ENCODE results near the gene ST8SIA2.

The ST8SIA2 gene

DNA sequence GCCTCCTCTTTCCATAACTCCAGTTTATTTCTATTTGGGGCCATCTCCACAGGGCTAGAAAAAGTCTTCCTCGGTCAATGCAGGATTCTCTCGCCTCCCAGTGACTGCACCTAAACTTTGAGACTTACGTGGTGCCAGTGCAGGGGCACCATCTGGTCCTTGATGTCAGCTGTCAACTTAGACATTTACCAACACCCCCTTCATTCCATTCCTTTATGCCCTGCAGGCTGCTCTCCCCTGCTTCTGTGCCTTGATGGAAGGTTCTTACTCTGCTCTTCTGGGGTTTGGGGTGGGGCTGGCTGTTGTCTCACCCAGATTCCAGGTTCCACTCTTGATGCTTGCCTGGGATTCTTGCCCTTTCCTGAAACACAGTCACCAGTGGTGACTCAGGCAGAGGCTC is 101.8 kb downstream of the ST8SIA2 start:
- no peak for DNase-seq (ENCODE audit: low read depth)
- H3K4me3 ChIP-seq (ENCODE audit: low read depth, low read length): no peak overlapping the region
- TF ChIP-seq, protein P1, sequence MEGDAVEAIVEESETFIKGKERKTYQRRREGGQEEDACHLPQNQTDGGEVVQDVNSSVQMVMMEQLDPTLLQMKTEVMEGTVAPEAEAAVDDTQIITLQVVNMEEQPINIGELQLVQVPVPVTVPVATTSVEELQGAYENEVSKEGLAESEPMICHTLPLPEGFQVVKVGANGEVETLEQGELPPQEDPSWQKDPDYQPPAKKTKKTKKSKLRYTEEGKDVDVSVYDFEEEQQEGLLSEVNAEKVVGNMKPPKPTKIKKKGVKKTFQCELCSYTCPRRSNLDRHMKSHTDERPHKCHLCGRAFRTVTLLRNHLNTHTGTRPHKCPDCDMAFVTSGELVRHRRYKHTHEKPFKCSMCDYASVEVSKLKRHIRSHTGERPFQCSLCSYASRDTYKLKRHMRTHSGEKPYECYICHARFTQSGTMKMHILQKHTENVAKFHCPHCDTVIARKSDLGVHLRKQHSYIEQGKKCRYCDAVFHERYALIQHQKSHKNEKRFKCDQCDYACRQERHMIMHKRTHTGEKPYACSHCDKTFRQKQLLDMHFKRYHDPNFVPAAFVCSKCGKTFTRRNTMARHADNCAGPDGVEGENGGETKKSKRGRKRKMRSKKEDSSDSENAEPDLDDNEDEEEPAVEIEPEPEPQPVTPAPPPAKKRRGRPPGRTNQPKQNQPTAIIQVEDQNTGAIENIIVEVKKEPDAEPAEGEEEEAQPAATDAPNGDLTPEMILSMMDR (IDR thresholded peaks at IDR 0.05; ENCODE audit: low read depth, low read length, missing control alignments): no peak

DNA sequence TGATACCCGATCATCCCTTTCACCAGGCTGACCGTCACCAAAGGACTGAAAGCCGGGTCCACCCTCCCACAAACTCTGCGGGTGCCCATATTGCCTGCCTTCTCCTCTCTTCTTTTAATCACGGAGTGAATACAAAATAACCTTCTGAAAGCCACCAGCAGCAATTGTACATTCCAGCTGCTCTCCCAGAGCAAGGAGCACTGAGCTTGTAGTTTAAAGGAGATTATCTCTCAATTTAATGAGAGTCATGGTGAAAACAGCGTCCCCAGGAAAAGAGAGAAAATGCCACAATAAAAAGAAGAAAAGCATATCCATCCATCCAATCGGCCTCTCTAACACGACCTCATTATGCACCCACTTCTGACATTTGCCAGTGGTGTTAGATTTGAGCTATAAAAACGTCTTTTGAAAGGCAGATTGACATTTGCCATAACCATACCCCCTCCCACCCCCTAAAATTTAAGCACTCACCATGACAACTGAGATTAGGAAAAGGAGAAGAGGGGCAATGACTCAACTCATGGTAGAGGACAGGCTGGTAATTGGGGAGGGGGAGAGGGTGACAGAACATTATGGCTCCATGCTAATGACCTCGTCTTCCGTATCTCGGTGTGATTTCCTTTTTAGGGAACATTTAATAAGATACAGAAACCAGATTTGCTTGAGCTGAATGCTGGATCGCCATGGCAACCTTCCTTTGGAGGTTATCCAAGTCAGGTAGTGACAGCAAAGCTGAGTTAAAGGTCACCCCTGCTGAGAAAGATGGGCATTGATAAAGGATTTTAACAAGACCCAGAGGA is 106.2 kb downstream of the ST8SIA2 start:
- DNase-seq (ENCODE audit: low read depth): no peak
- no peak overlapping the region for H3K4me3 ChIP-seq (ENCODE audit: low read depth, low read length)
- TF ChIP-seq, protein P1 (IDR thresholded peaks at IDR 0.05; ENCODE audit: low read depth, low read length, missing control alignments): no peak

DNA sequence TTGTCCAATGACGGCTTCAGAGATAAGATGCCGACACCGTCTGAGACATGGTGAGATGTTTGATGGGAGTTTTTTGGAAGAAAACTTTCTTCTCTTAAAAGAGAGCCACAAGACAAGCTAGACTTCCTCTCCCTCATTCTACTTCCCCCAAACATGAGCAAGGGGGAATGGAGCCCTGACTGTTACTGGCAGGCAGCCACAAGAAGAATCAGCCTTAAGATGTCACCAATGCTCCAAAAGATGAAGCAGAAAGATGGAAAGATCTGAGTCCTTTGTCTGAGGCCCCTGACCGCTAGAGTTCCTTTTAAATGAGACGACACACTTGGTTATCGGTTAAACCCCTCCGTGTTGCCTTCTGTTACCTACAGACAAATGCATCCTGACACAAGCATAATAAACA is 108.7 kb downstream of the ST8SIA2 start:
- H3K4me3 ChIP-seq (ENCODE audit: low read depth, low read length): no peak overlapping the region
- TF ChIP-seq, protein P1 (IDR thresholded peaks at IDR 0.05; ENCODE audit: low read depth, low read length, missing control alignments): no peak
- no peak for DNase-seq (ENCODE audit: low read depth)

DNA sequence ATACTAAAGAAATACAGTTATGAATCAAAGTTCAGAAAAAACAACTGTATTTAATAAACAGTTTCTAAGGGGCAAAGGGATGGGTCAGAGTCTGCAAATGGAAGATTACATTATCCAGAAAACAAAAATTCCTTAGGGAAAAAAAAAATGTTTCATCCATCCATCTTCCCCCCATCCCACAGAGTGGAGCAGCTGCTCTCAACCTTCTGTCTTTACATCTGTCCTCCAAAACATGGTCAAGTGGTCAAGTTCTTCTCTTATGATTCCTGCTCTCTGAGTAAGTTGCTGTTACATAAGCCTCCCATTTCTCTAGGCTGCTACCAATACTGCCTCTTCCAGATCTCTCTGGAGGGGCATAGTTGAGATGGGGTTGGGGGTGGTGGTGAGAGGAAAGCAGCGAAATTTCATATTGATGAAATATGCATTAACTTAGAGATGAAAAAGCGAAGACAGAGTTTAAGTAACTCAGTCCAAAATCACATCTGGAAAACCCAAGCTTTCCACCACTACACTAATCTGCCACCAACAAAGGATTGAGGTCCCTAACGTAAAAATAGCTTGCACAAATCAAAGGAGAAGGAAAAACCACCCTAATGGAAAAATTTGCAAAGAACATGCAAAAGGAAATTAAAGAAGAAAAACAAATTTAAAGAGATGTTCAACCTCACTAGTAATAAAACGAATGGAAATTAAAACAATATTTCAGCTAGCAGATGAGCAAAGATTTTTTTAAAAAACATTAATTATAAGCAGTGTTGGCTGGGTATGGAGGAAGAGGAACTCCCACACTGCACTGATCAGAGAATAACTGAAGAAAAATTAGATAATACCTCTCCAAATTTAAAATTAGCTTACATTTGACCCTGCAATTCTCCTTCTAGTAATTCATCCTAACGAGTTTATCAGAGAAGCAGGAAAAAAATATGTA is 109.5 kb downstream of the ST8SIA2 start:
- H3K4me3 ChIP-seq (ENCODE audit: low read depth, low read length): no peak overlapping the region
- no peak for DNase-seq (ENCODE audit: low read depth)
- TF ChIP-seq, protein P1 (IDR thresholded peaks at IDR 0.05; ENCODE audit: low read depth, low read length, missing control alignments): no peak

DNA sequence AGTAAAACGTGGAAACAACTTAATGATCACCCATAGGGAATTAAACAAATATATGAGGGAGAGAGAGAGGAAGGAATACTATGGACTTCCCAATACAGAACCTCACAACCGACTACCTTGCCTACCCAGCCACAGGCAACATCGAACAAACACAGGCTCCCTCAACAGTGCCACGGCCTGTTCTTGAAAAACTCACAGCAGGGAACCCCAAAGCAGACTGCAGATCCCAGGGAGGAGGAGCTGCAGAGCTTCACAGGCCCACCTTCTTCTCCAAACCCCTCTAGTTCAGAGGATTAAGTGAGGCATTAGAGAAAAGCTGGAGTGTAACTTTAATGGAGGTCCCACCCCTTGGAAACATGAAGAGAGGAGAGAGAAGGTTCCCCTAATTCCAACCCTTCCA is 110.2 kb downstream of the ST8SIA2 start:
- TF ChIP-seq, protein P1 (IDR thresholded peaks at IDR 0.05; ENCODE audit: low read depth, low read length, missing control alignments): no peak
- H3K4me3 ChIP-seq (ENCODE audit: low read depth, low read length): no peak overlapping the region
- DNase-seq (ENCODE audit: low read depth): no peak

DNA sequence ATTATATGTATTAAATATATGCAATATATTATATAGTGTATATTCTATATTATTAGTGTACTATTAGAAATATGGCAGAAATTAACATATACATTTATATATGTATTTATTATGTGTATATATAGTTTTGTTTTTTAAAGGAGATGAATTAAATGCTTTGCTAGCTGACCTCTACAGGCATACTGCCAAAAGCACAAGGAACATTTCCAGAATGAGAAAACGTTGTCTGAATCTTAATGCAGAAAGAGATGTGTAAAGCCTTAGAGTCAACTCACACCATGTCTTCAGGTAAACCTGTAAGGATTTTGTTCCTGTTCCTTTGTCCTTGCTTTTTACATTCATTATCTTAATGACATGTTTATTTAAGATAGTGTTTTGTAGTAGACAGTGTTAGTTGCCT is 111.9 kb downstream of the ST8SIA2 start:
- H3K4me3 ChIP-seq (ENCODE audit: low read depth, low read length): no peak overlapping the region
- DNase-seq (ENCODE audit: low read depth): no peak
- TF ChIP-seq, protein P1 (IDR thresholded peaks at IDR 0.05; ENCODE audit: low read depth, low read length, missing control alignments): no peak
